Fibroblast of villous mesenchyme (primary cell): ENCODE data around the gene MRPL2. TPM values are rescaled to one million over a fixed set of nuclear protein-coding genes. Genes with fewer than 3 reads are reported as not detected.

ENCODE experiments used
- DNase-seq: peaks from one replicate; pipeline ENCODE4 v3.0.0-alpha.2; 2010; ENCODE audit warnings: low read depth
- H3K4me3 ChIP-seq: 2 replicates; pipeline ENCODE4 v1.5.1; 2011; ENCODE audit warnings: low read depth, mild to moderate bottlenecking, low read length
- CTCF ChIP-seq: IDR thresholded peaks from 2 replicates; pipeline ENCODE4 v1.5.1; 2012; ENCODE audit warnings: low read depth, mild to moderate bottlenecking, low read length; ENCODE audit not compliant: insufficient read depth
- total RNA-seq: library from RNA; depleted of rRNA; stranded (reverse); fragments of >200 nt; gene quantifications from 2 replicates; pipeline ENCODE4 v1.2.3, GENCODE V29; 2012

Gene MRPL2
- 20.7 and 23.8 TPM in 2 replicates for total RNA-seq

GRCh38 chr6:43059168-43060033 lies at the start of gene MRPL2, which contains the start of gene KLC4:
TSS of gene MRPL2 (minus strand) at chr6:43059434. CDS start at chr6:43059381, 53 bp downstream.
TSS of gene KLC4 (plus strand) at chr6:43059631. CDS start at chr6:43061336, 1,705 bp downstream.
- DNase-seq = peak; percentile 99
- TF ChIP-seq CTCF = no peak
- peak within 1 kb of the TSS; percentile 99 for H3K4me3 ChIP-seq

GRCh38 chr6:43107344-43108062 lies 48.3 kb upstream of the MRPL2 start:
- no peak for TF ChIP-seq CTCF
- H3K4me3 ChIP-seq = no peak overlapping the region
- DNase-seq = no peak

GRCh38 chr6:43105538-43106222 lies 46.4 kb upstream of the MRPL2 start:
- no peak for DNase-seq
- TF ChIP-seq CTCF = no peak
- no peak overlapping the region for H3K4me3 ChIP-seq

DNA sequence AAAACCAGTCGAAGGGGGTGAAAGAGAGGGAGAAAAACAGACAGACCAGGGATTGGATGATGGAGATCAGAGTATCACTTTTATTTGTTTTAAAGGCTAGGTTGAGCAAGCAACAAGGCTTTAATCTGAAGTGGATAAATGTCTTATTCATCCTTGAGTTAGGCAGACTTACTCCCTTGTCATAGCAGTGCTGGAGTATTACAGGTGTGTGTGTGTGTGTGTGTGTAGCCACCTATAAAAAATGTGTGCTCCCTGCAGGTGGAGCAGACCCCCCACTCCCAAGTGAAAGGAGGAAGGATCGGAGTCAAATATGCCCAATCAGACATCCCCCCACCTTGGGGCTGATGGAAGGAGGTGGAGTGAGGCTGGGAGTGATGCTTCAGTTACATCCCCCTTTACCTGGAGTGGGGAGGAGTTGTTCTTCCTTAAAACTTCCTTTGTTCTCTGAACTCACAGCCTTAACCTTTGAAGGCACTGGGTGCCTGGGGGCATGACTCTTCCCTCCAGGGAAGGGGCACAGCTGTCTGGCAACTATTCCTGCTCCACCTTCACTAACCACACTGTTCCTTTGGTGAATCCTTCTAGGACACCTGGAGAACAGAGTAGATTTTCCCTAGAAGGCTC lies 44.1 kb upstream of the MRPL2 start:
- no peak for TF ChIP-seq CTCF
- H3K4me3 ChIP-seq = no peak overlapping the region
- no peak for DNase-seq

DNA sequence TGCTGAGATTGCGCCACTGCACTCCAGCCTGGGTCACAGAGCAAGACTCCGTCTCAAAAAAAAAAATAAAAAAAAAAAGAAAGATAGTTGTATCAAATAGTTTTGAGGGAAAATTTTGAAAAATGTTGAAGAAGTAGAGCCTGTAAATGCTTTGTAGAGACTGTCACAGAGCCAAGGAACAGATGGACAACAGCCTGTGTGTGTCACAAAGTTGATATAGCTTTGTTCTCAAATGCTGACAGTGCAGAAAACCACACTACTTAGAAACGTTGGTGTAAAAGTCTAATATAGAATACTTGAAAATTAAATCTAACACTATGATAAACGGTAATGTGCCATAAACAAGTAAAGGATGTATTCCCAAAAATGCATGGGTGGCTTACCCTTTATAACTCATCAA lies 42.3 kb upstream of the MRPL2 start:
- no peak for DNase-seq
- no peak for TF ChIP-seq CTCF
- H3K4me3 ChIP-seq = no peak overlapping the region

GRCh38 chr6:43097502-43097901 lies 38.3 kb upstream of the MRPL2 start:
- H3K4me3 ChIP-seq = no peak overlapping the region
- DNase-seq = no peak
- TF ChIP-seq CTCF = no peak
